Measurements from ENCODE around the gene ZNF580. TPM values are rescaled to one million over a fixed set of nuclear protein-coding genes. Genes with fewer than 3 reads are reported as not detected.

The ZNF580 gene
- total and polyA plus RNA-seq, 2 of the 13 experiments (the other 11 are each of a cell fraction or from before 2014, with no cell fraction given), result 4.4 to 6.0 TPM

DNA sequence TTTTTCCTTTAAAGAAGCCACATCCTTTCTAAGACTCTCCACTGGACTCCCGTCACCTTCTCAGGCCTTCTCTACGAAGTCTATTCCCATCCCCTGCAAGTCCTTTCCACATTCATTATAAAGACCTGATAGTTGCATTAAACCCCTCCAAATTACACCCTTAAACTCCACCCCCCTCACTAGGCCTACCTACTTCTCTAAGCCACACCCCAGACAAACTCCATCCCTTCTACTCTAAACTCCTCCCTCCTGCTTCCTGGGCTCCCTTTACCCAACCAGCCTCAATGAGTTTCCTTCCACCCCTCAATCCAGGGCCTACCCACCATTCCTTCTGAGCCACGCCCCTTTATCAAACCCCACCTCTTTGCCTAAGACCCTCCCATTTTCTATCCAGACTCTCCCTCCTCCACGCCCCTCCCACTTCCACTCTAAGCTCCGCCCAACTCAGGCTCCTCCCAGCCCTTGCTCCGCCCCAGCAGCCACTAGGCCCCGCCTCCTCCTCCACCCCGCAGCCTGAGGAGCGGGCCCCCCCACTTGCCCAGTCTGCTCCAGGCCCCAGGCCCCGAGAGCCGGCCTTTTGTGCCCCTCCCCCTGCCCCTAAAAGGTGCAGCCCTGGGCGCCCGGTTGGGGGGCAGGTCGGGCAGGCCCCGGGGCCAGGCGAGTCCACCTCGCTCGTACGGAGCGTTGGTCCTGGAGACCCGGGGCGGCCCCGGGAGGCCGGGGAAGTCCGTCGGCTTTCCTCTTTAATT lies 41.9 kb upstream of the ZNF580 start (continued):
- TF ChIP-seq, protein P1, sequence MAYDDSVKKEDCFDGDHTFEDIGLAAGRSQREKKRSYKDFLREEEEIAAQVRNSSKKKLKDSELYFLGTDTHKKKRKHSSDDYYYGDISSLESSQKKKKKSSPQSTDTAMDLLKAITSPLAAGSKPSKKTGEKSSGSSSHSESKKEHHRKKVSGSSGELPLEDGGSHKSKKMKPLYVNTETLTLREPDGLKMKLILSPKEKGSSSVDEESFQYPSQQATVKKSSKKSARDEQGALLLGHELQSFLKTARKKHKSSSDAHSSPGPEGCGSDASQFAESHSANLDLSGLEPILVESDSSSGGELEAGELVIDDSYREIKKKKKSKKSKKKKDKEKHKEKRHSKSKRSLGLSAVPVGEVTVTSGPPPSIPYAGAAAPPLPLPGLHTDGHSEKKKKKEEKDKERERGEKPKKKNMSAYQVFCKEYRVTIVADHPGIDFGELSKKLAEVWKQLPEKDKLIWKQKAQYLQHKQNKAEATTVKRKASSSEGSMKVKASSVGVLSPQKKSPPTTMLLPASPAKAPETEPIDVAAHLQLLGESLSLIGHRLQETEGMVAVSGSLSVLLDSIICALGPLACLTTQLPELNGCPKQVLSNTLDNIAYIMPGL (CRISPR knock-in tag; IDR thresholded peaks at IDR 0.05; ENCODE audit: borderline replicate concordance in 1 of 2, low read depth in 1 of 2), result peak in 1 of 2 experiments; percentile 32; a peak in 2 of 4 replicates
- TF ChIP-seq RFXANK (CRISPR knock-in tag; IDR thresholded peaks at IDR 0.05) (peak; percentile 74; the same call in 1 of the 2 replicates), PHF20 (CRISPR knock-in tag; IDR thresholded peaks at IDR 0.05) (peak; percentile 75), LCORL (IDR thresholded peaks at IDR 0.05) (no peak), LCORL (CRISPR knock-in tag; IDR thresholded peaks at IDR 0.05) (no peak), POLR2G (IDR thresholded peaks at IDR 0.05; ENCODE audit: low read depth, low read length) (0 out of 2 replicates have a peak, but pooled peaks have one; percentile 58), PHF8 (CRISPR knock-in tag; IDR thresholded peaks at IDR 0.05) (peak; percentile 72), SP1 (IDR thresholded peaks at IDR 0.05) (peak; percentile 55; the same call in 1 of the 2 replicates), SP1 (CRISPR knock-in tag; IDR thresholded peaks at IDR 0.05) (peak; percentile 83), TAF1 (CRISPR knock-in tag; IDR thresholded peaks at IDR 0.05) (peak; percentile 83), TAF15 (IDR thresholded peaks at IDR 0.05; ENCODE audit: low read depth, low read length, poor library complexity, severe bottlenecking) (peak; percentile 58), ZNF644 (CRISPR knock-in tag; IDR thresholded peaks at IDR 0.05; ENCODE audit: low read depth) (no peak), DMAP1 (CRISPR knock-in tag; IDR thresholded peaks at IDR 0.05) (peak; percentile 48; the same call in 1 of the 2 replicates), RNF2 (conservative IDR thresholded peaks at IDR 0.05; ENCODE audit: low read depth) (no peak), ZBTB38 (CRISPR knock-in tag; IDR thresholded peaks at IDR 0.05) (no peak), NRL (CRISPR knock-in tag; IDR thresholded peaks at IDR 0.05; ENCODE audit: borderline replicate concordance) (0 out of 2 replicates have a peak, but pooled peaks have one; percentile 62), ATAD3A (CRISPR knock-in tag; IDR thresholded peaks at IDR 0.05) (no peak), ZFX (CRISPR knock-in tag; IDR thresholded peaks at IDR 0.05; ENCODE audit: low read depth) (peak; percentile 75), ZFP41 (CRISPR knock-in tag; IDR thresholded peaks at IDR 0.05; ENCODE audit: borderline replicate concordance) (0 out of 2 replicates have a peak, but pooled peaks have one; percentile 37), ZNF101 (CRISPR knock-in tag; IDR thresholded peaks at IDR 0.05; ENCODE audit: borderline replicate concordance, low read depth) (no peak), SOX13 (IDR thresholded peaks at IDR 0.05) (no peak), SOX13 (CRISPR knock-in tag; conservative IDR thresholded peaks at IDR 0.05 in 1 of 2, IDR thresholded peaks at IDR 0.05 in 1 of 2) (peak in 1 of 2 experiments; percentile 20; a peak in 1 of 4 replicates)
- TF ChIP-seq, protein P2, sequence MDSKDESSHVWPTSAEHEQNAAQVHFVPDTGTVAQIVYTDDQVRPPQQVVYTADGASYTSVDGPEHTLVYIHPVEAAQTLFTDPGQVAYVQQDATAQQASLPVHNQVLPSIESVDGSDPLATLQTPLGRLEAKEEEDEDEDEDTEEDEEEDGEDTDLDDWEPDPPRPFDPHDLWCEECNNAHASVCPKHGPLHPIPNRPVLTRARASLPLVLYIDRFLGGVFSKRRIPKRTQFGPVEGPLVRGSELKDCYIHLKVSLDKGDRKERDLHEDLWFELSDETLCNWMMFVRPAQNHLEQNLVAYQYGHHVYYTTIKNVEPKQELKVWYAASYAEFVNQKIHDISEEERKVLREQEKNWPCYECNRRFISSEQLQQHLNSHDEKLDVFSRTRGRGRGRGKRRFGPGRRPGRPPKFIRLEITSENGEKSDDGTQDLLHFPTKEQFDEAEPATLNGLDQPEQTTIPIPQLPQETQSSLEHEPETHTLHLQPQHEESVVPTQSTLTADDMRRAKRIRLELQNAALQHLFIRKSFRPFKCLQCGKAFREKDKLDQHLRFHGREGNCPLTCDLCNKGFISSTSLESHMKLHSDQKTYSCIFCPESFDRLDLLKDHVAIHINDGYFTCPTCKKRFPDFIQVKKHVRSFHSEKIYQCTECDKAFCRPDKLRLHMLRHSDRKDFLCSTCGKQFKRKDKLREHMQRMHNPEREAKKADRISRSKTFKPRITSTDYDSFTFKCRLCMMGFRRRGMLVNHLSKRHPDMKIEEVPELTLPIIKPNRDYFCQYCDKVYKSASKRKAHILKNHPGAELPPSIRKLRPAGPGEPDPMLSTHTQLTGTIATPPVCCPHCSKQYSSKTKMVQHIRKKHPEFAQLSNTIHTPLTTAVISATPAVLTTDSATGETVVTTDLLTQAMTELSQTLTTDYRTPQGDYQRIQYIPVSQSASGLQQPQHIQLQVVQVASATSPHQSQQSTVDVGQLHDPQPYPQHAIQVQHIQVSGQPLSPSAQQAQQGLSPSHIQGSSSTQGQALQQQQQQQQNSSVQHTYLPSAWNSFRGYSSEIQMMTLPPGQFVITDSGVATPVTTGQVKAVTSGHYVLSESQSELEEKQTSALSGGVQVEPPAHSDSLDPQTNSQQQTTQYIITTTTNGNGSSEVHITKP (CRISPR knock-in tag; IDR thresholded peaks at IDR 0.05; ENCODE audit: low read depth), result peak; percentile 52; the same call in 1 of the 2 replicates
- TF ChIP-seq, protein P3, sequence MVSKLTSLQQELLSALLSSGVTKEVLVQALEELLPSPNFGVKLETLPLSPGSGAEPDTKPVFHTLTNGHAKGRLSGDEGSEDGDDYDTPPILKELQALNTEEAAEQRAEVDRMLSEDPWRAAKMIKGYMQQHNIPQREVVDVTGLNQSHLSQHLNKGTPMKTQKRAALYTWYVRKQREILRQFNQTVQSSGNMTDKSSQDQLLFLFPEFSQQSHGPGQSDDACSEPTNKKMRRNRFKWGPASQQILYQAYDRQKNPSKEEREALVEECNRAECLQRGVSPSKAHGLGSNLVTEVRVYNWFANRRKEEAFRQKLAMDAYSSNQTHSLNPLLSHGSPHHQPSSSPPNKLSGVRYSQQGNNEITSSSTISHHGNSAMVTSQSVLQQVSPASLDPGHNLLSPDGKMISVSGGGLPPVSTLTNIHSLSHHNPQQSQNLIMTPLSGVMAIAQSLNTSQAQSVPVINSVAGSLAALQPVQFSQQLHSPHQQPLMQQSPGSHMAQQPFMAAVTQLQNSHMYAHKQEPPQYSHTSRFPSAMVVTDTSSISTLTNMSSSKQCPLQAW (CRISPR knock-in tag; IDR thresholded peaks at IDR 0.05), result no peak; the same call in 1 of the 2 replicates
